ENCODE measurements around the gene AIM2.
"Not testable (repeated sequence)": the region's sequence is repeated elsewhere in the genome, so short reads cannot be mapped to it uniquely, and the experiment has no call there.

AIM2 gene

GRCh38 chr1:159079525-159079924 lies 3.0 kb upstream of the AIM2 start:
- FAIRE-seq, result no peak

GRCh38 chr1:159077120-159077961 lies 775 bp upstream of the AIM2 start:
- no peak for FAIRE-seq

DNA sequence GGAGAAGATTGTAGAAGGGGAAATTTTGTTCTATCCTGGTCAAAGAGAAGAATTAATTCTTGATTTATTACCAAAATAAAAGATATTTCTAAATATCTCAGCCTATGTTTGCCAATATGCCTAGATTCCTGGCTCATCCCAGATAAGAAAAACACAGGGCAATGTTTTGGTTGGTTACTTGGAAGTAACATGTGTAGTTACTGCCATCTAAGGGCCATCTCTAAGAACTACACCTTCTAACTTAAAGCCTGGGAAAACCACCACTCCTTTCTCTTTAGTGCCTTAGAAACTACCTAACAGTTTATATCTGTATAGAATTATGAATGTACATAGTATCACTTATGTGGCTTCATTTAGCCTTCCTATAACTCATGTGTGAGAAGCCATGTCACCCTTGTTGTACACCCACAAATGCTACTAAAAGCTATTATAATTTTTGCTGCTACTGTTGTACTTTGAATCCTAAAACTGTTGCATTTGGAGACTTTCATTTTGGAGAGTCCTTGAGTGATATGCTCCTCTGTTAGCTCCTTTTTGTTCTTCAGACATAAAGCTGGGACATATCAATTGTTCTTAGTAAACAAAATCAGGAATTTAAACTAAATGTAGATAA lies 4.5 kb downstream of the AIM2 start:
- FAIRE-seq, result peak; percentile 94

DNA sequence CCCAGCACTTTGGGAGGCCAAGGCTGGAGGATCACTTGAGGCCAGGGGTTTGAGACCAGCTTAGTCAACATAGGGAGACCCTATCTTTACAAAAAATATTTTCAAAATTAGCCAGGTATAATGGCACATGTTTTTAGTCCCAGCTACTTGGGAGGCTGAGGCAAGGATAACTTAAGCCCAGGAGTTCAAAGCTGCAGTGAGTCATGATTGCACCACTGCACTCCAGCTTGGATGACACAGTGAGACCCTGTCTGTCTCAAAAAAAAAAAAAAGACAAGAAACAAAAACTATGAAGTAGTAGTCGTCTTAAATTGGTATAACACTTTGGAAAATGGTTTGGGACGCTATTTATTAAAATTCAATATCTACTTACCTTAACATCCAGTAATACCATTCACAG lies 7.7 kb downstream of the AIM2 start:
- FAIRE-seq, result no peak

DNA sequence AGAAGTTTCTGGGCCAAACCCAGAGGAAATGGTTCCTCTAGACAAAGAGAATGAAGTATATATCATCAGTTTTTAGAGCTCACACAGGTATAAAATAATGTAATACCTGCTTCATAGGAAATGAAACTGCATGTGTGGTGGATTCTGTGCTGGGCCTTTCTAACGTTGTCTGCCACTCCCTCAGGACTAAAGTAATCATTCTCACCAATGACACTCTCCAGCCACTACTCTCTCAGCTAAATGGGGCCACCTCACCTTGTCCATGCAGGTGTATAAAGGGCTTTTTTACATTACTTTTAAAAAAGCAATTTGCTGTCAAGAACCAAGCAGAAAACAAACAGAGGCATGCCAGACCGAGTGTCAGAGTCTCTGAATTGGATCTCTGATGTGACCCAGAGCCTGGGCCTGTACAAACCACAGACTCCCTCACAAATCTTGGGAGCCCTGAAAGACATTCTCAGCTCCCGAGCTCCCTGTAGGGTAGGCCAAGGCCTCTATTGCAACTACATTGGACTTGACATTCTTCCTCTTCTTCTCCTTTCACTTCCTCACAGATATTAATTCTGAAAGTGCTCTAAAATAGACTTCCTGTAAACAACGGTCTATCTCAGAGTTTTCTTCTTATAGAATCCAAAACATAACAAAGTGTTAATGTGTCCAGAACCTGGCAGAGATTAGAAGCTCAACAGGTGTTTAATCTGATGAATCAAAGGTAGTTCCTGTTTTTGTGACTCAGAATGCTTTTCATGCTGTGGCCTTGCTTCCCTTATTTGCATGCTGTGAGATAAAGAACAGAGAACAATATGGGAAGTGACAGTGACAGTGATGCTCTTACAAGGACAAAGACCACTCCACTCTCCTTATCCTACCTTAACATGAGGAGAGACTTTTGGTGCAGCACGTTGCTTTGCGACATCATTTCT lies 8.6 kb downstream of the AIM2 start:
- FAIRE-seq, result no peak

DNA sequence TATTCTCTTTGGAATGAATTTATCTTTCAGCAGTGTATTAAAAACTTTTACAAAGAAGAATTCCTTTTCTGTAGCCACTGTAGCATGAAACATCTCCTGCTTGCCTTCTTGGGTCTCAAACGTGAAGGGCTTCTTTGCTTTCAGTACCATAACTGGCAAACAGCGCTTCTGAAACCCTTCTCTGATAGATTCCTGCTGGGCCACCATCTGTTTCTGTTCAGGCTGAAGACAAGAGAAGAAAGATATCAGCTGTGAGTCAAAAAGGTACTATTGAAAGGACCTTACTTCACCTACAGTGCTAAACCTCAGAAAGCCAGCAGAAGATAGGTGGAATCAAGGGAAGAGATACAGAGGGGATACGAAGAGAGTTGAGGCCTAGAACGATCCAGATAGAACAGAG lies 10.5 kb downstream of the AIM2 start:
- FAIRE-seq, result no peak

DNA sequence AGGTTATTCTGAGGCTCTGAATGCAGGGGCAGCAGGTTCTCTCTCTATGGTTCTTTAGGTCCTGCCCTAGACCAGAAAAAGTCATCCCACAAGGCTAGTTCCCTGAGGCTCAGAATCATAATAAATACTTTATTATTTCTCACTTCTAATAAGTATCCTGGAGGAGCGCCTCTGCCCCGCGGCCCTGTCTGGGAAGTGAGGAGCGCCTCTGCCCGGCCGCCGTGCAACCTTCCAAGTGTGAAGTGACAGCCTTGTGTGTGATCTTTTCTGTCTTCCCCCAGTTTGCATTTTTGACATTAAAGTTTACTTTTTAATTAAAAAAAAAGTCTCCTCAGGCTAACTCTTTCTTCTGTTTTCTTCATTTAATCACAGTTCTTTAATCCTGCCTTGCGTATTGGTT lies 11.5 kb downstream of the AIM2 start:
- FAIRE-seq, result no peak

GRCh38 chr1:159058751-159059150 lies 17.8 kb downstream of the AIM2 start:
- FAIRE-seq, result no peak

GRCh38 chr1:159056069-159056698 lies 20.4 kb downstream of the AIM2 start:
- FAIRE-seq, result no peak

- no peak for FAIRE-seq
Measured at GRCh38 chr1:159055181-159055641, 21.4 kb downstream of the AIM2 start.

DNA sequence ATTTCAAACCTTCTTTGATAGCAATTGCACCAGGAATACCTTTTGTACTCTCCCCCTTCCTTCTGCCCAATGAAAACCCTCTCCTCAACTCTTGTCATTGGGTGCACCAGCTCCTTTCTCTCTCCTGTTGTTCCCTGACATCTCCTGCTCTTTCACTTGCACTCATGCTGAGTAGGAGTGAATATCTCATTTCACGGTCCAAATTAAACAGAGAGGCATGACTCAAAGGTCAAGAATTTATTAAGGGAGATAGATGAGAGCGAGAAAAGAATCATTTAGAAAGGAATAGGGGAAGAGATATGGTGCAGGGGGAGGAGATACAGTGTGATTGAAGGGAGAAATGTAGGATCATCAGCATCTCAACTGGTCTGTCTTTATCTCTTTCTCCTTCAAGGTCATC lies 22.1 kb downstream of the AIM2 start:
- FAIRE-seq, result no peak

DNA sequence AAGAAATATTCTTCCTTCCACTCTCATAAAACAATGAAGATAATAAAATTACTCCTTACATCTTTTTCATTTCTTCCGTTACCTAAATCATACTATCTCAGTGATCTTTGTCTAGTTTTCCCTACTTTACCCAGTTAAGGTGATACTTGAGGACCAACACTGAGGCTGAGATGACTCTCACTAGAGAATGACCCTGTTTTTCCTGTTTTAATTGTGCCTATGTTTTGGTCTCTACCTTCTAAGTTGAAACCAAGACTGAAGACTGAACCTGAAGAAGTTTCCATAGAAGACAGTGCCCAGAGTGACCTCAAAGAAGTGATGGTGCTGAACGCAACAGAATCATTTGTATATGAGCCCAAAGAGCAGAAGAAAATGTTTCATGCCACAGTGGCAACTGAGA lies 25.1 kb downstream of the AIM2 start:
- no peak for FAIRE-seq

DNA sequence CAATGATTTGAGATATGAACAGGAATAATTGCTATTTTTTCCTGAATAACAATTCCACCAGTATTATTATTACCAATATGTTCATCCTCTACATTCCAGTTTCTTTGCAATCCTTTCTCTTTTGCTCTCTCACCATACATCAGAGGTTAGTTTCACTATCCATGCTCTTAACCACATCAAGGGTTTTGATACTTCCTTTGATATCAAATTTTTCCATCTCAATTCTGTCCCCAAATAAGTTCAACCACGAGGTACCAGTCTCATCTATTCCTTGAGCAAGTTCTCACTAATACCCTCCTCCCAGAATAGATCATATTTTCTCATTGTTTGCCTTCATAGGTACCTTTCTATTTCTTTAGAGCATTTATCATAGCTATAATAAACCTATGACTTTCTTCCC lies 30.1 kb downstream of the AIM2 start:
- FAIRE-seq, result not testable (repeated sequence)

GRCh38 chr1:159040893-159041724 lies 35.5 kb downstream of the AIM2 start:
- FAIRE-seq, result no peak

DNA sequence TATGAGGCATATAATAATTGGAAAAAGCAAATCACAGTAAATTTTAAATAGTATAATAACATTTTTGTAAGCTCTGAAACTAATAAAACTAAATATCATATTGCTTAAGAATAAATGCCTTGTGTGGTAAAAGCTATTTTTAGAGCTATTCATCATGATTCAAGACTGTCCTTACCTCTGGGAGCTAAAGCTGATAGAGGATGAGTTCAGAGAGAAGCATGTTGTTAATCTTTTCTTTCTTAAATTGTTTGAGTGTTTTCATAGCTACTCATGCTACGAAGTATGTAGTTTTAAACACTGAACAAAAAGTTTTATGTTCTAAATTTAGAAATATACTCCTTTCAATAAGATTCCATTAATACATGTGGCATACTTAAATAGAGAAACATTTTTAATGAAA lies 36.4 kb downstream of the AIM2 start:
- no peak for FAIRE-seq

DNA sequence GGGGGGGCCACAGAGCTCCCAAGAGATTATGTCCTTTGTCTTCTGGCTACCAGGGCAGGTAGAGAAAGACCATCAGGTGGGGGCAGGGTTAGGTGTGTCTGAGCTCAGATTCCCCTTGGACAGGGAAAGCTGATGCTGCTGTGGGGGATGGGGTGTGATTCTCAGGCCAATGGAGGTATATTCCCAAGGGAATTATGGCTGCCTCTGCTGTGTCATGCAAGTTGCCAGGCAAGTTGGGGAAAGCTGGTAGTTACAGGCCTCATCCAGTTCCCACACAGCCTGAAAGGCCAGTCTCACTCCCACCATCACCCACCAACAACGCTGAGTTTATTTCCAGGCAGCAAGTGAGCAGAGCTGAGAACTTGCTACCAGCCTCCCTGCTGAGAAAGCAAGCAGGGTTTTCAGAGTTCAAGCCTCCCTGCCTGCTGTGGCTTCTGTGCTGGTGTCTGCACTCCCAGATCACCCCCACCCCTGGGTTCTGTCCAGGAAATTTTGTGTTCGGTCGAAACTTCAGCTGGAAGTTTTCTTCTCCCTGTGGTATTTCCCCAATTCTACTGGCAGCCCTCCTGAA lies 45.6 kb downstream of the AIM2 start:
- FAIRE-seq, result no peak

DNA sequence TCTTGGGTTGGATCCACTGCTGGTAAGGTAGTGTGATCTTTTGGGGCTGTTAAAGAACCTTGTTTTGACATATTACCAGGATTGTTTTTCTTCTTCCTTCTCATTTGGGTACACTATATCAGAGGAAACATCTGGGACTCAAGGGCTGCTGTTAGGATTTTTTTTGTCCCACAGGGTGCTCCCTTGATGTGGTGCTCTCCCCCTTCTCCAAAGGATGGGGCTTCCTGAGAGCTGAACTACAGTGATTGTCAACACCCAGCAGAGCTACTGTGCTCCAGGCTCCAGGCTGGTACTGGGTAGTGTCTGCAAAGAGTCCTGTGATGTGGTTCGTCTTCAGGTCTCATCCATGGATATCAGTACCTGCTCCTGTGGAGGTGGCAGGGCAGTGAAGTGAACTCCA lies 46.3 kb downstream of the AIM2 start:
- FAIRE-seq, result no peak

GRCh38 chr1:159026841-159027240 lies 49.7 kb downstream of the AIM2 start:
- FAIRE-seq, result not testable (repeated sequence)

GRCh38 chr1:159025043-159025442 lies 51.5 kb downstream of the AIM2 start:
- no peak for FAIRE-seq

DNA sequence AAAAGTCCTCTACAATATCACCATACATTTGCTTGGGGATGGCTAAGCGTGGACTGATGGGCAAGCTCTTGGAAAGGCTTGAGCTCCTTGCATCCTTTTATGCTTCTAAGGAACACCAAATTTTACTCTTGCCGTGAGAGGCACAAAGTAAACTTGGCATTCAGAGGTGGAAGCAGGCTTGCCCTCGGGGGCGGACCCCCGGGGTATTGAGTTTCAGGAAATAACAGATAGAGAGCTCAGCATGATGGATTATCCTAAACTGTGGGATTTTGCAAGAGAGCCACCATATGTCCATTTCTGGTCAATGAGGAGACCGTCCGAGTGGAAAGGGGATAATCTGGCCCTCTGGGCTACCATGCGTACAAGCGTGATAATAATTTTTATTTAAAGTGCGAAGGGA lies 52.8 kb downstream of the AIM2 start:
- no peak for FAIRE-seq

- no peak for FAIRE-seq
Measured at GRCh38 chr1:159015440-159015909, 61.1 kb downstream of the AIM2 start.
